Esophagus muscularis mucosa (tissue), 4 donors: ENCODE results near the gene F7. TPM values are rescaled to one million over a fixed set of nuclear protein-coding genes. Genes with fewer than 3 reads are reported as not detected.

Experiments used
- DNase-seq: peaks from one replicate; pipeline ENCODE4 v3.0.0-alpha.2; 2017; ENCODE audit errors: extremely low spot score
- H3K27ac ChIP-seq, 4 donors: fragments of 200-600 bp; sonication (generic); replicated peaks in 1 of 4; 1 replicate in 3 of 4; 2 replicates in 1 of 4; pipeline ENCODE4 v1.5.1; 2016 to 2019; ENCODE audit warnings: mild to moderate bottlenecking in 1 of 4
- H3K27me3 ChIP-seq, 4 donors: fragments of 200-600 bp; sonication (generic); one replicate each; pipeline versions ENCODE4 v1.5.1 to v1.6.0; 2016 to 2019
- H3K36me3 ChIP-seq, 4 donors: fragments of 200-600 bp; sonication (generic); one replicate each; pipeline ENCODE4 v1.5.1; 2016 to 2019
- H3K4me1 ChIP-seq, 4 donors: fragments of 200-600 bp; sonication (generic); one replicate each; pipeline ENCODE4 v1.5.1; 2016 to 2019
- H3K4me3 ChIP-seq, 4 donors: fragments of 200-600 bp; sonication (generic); 1 replicate in 2 of 4; 2 replicates in 2 of 4; pipeline ENCODE4 v1.5.1; 2016 to 2019; ENCODE audit warnings: mild to moderate bottlenecking in 4 of 4, moderate library complexity in 1 of 4
- H3K9me3 ChIP-seq, 4 donors: fragments of 200-600 bp; sonication (generic); 1 replicate in 3 of 4; 2 replicates in 1 of 4; pipeline ENCODE4 v1.5.1; 2016 to 2019
- EP300 ChIP-seq: sonication (generic); formaldehyde crosslinking; IDR thresholded peaks from one replicate; pipeline ENCODE4 v1.6.1; 2017; ENCODE audit warnings: antibody characterized with exemption
- POLR2A ChIP-seq: fragments of 450-650 bp; IDR thresholded peaks from one replicate; pipeline ENCODE4 v1.6.1; 2017; ENCODE audit warnings: antibody characterized with exemption, moderate library complexity, mild to moderate bottlenecking, low read depth
- POLR2AphosphoS5 ChIP-seq, 2 donors: sonication (generic); formaldehyde crosslinking; IDR thresholded peaks; one replicate each; pipeline ENCODE4 v1.6.1; 2017; ENCODE audit warnings: antibody characterized with exemption in 2 of 2
- WGBS: methylation state at CpG from one replicate; pipeline ENCODE4 v1.1.5; 2018; 5-methylcytosine and 5-hydroxymethylcytosine counted together
- intact Hi-C: fragments of 100-400 bp; cut with DNase I; formaldehyde crosslinking; loops from one replicate; pipeline ENCODE4 v1.15.1; 2023
- total RNA-seq, 4 donors: library from RNA; depleted of rRNA; stranded (reverse); fragments of >200 nt; gene quantifications; one replicate each; pipeline versions ENCODE4 v1.1.0 to v1.2.1, GENCODE V29; 2016
- TF ChIP-seq, protein P1 (sequence below), 3 experiments: fragments of 200-600 bp in 2 of 3; fragments of 450-650 bp in 1 of 3; sonication (generic) in 2 of 3; IDR thresholded peaks; one replicate each; pipeline ENCODE4 v1.5.1; 2017 to 2019; ENCODE audit warnings: antibody characterized with exemption in 3 of 3, mild to moderate bottlenecking in 2 of 3, moderate library complexity in 1 of 3

The F7 gene
- total RNA-seq, 4 donors from 2014 or later: 0.66 to 1.6 TPM; not detected in 2

DNA sequence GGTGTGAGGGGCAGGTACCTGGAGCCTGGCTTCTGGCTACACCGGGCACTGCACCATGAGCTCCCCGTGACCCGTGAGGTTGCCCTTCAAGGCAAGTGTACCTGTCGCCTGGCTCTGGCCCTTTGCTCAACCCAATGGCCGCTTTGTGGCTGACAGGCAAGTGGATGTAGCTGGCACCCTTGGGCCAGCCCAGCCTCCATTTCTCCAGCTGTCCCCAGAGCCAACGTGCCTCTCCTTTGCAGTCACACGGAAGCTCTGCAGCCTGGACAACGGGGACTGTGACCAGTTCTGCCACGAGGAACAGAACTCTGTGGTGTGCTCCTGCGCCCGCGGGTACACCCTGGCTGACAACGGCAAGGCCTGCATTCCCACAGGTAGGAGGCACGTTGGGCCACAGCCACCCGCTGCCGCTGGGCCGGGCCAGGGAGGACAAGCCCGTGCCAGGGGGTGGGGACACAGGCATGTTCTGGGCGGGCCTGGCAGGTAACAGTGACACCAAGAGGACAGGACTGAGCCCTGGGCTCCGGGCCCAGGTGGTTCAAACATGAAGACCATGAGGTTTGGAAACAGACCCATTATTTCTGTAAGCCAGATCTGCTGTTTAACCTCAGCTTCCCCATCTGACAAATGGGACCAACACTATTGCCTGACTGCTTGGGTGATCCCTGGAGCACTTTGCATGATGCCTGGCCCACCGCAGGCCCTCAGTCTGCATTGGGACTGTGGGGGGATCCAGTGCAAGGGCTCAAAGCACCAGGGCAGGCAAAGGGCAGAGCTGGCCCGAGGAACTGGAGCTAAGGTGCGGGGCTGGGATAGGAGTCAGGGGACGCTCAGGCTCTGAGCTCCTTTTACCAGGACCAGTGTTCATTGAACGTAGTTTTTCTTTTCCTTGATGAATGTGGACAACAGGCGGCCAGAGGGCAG lies 35.3 kb downstream of the F7 start:
- intact Hi-C loops: no loop called here
- Histone ChIP-seq H3K27ac (no peak overlapping the region), H3K4me1 (no peaks in the 10 kb centered on the region), H3K9me3 (no peaks in the 10 kb centered on the region), H3K4me3 (no peak overlapping the region), H3K27me3 (no peaks in the 10 kb centered on the region), H3K36me3 (peaks cover 0 to 12% (median 0%) of the 10 kb centered on the region in 4 donors)
- WGBS: 89% methylated on average over 12 of the region's 26 CpGs
- TF ChIP-seq POLR2AphosphoS5 (IDR thresholded peaks at IDR 0.05) (no peak), EP300 (no peak), POLR2A (no peak)
- TF ChIP-seq, protein P1, sequence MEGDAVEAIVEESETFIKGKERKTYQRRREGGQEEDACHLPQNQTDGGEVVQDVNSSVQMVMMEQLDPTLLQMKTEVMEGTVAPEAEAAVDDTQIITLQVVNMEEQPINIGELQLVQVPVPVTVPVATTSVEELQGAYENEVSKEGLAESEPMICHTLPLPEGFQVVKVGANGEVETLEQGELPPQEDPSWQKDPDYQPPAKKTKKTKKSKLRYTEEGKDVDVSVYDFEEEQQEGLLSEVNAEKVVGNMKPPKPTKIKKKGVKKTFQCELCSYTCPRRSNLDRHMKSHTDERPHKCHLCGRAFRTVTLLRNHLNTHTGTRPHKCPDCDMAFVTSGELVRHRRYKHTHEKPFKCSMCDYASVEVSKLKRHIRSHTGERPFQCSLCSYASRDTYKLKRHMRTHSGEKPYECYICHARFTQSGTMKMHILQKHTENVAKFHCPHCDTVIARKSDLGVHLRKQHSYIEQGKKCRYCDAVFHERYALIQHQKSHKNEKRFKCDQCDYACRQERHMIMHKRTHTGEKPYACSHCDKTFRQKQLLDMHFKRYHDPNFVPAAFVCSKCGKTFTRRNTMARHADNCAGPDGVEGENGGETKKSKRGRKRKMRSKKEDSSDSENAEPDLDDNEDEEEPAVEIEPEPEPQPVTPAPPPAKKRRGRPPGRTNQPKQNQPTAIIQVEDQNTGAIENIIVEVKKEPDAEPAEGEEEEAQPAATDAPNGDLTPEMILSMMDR (IDR thresholded peaks at IDR 0.05): no peak
- DNase-seq: no peak

DNA sequence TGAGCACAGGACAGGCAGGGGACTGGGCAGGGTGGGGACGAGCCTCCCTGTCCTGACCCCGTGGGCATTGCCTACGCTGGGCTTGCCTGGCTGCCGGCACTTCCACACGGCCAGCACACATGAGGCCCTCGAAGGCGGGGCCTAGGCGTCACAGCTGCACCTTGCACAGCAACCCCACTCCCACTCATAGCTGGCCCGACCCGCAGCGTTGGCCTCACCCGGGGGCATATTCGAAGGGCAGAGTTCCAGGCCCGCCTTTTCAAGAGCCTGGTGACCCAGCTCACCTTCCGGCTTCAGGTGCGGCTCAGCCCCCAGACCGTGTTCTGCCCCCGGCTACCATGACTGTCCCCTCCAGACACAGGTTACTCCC lies 36.0 kb downstream of the F7 start:
- TF ChIP-seq EP300: no peak
- TF ChIP-seq, protein P1 (IDR thresholded peaks at IDR 0.05): no peak
- no peak for TF ChIP-seq POLR2AphosphoS5 (IDR thresholded peaks at IDR 0.05)
- TF ChIP-seq POLR2A: no peak
- H3K36me3 ChIP-seq: peaks cover 0 to 12% (median 0%) of the 10 kb centered on the region in 4 donors
- no peak for DNase-seq
- intact Hi-C loops: no loop called here
- no peaks in the 10 kb centered on the region for H3K9me3 ChIP-seq
- H3K27me3 ChIP-seq: no peaks in the 10 kb centered on the region
- H3K27ac ChIP-seq: no peak overlapping the region
- 94% methylated on average over 12 of the region's 18 CpGs for WGBS
- H3K4me3 ChIP-seq: no peak overlapping the region
- no peaks in the 10 kb centered on the region for H3K4me1 ChIP-seq

DNA sequence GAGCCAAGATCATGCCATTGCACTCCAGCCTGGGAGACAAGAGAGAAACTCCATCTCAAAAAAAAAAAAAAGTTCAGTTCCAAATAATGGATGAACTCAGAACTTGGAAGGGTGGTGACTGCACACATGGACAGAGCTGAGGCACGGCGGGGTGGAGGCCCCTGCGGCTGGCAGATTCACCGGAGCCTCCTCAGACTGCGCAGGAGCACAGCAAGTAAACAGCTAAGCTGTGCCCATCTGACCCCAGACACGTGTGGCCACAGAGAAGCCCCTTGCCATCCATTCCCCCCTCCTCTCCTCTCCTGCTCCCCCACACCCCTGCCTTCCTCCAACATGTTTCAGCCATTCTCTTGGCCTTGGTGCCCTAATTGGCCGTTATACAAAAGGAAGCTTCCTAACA lies 37.3 kb downstream of the F7 start:
- Histone ChIP-seq H3K27ac (no peak overlapping the region), H3K9me3 (no peaks in the 10 kb centered on the region), H3K4me1 (no peaks in the 10 kb centered on the region), H3K4me3 (no peak overlapping the region), H3K27me3 (no peaks in the 10 kb centered on the region), H3K36me3 (peaks cover 0 to 12% (median 0%) of the 10 kb centered on the region in 4 donors)
- WGBS: 78% methylated on average over 7 of the region's 7 CpGs
- DNase-seq: no peak
- intact Hi-C loops: no loop called here
- TF ChIP-seq POLR2AphosphoS5 (IDR thresholded peaks at IDR 0.05) (no peak), POLR2A (no peak), EP300 (no peak)
- TF ChIP-seq, protein P1 (IDR thresholded peaks at IDR 0.05): no peak

DNA sequence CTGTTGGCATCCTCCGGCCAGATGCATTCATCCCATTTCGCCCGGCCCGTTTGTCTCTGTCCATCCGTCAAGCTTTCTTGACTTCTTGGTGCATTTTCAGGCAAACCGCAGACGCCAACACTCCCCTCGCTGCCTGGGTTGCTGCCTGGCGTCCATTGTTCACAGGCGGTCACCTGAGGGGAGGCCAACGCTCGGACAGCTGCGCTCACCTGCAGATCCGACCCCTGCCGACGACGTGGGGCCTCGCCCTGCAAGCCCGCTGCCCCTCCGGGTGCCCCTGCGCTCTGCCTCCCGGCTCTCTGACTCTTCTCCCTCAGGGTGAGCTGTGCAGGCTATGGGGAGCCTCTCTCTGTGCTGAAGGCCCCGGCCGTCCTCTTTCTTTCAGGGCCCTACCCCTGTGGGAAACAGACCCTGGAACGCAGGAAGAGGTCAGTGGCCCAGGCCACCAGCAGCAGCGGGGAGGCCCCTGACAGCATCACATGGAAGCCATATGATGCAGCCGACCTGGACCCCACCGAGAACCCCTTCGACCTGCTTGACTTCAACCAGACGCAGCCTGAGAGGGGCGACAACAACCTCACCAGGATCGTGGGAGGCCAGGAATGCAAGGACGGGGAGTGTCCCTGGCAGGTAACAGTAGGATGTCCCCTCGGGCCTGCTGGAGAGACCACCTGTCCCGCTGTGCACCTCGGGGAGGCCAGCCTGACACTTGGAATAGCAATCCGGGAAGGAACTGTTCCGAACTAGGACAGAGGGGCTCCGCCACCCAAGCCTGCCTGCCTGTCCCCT lies 38.1 kb downstream of the F7 start:
- Histone ChIP-seq H3K4me3 (no peak overlapping the region), H3K4me1 (no peaks in the 10 kb centered on the region), H3K9me3 (no peaks in the 10 kb centered on the region), H3K36me3 (peaks cover 0 to 12% (median 0%) of the 10 kb centered on the region in 4 donors), H3K27ac (no peak overlapping the region), H3K27me3 (no peaks in the 10 kb centered on the region)
- DNase-seq: no peak
- intact Hi-C loops: no loop called here
- 91% methylated on average over 39 of the region's 39 CpGs for WGBS
- TF ChIP-seq POLR2A (no peak), POLR2AphosphoS5 (IDR thresholded peaks at IDR 0.05) (no peak), EP300 (no peak)
- TF ChIP-seq, protein P1 (IDR thresholded peaks at IDR 0.05): no peak
